Erythroblast (primary cell): ENCODE measurements around the gene TPSB2.

Source experiments
- GATA1 ChIP-seq: IDR thresholded peaks from 2 replicates; pipeline ENCODE4 v1.6.1; 2011; ENCODE audit warnings: low read depth, mild to moderate bottlenecking, control low read depth, low read length, moderate library complexity
- POLR2A ChIP-seq: IDR thresholded peaks from 2 replicates; pipeline ENCODE4 v1.6.1; 2011; ENCODE audit warnings: mild to moderate bottlenecking, low read length

DNA sequence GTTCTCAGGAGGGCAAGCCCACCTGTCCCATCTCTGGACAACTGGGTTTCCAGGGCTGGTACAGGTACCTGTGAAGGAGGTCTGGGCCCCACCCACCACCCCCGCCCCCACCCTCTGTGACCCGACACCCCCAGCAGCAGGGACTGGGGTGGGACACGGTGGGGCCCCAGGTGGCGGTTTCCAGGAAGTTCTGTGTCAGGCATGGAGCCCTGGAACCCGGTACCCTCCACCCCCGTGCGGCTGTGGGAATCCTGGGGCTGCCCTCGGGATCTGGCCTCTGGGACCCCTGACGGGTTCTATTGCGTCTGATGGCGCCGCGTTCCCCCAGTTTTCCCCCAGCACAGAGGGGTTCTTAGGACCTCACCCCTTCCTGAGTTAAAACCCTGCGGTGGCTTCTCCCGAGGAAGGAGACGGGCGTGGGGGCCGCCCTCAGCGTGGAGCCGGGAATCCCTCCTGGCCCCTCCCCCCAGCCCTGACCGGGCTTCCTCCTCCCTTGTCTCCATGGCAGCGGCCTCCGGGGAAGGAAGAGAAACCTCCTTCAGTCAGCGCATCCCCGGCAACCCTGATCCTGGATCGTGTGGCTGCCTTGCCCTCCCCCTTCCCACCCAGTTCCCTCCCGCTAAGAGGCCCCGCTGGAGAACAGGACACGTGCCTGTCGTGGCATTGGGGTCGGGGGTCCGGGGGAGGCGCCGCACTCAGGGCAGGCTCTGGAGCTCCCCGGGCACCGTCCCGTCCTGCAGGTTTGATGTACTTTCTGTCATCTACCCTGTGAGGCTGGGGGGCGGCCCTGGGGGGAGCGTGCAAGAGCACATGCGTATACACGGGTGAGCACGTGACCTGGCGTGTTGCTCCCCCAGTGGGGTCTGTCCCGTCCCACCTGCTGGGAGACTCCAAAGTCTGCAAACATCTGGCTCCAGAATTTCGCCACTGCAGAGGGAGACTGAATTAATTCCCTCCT lies 46.8 kb downstream of the TPSB2 start:
- TF ChIP-seq POLR2A (no peak), GATA1 (no peak)
